Measurements from ENCODE around the gene POR.
A peak's percentile ranks its signal among the peaks of the same experiment; 100 is the strongest.
"Not testable (repeated sequence)": the region's sequence is repeated elsewhere in the genome, so short reads cannot be mapped to it uniquely, and the experiment has no call there.

The POR gene

DNA sequence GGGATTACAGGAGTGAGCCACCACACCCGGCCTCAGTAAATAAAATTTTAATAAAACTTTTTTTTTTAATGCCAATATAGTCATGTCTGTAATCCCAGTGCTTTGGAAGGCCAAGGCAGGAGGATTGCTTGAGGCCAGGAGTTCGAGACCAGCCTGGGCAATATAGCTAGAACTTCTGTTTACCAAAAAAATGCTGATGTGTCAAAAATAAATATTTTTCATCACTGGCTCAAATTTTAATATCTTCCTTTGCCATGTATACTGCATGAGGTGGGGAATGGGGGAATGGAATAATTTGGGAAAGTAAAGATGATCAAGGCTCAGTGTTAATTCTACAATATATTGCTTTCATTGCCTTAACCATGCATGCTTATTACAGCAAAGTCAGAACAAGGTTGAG, 46.8 kb upstream of the POR start:
- Histone ChIP-seq H3K27me3 (ENCODE audit: insufficient read depth, poor library complexity, severe bottlenecking) (no peaks in the 10 kb centered on the region), H3K36me3 (ENCODE audit: low read depth) (no peaks in the 10 kb centered on the region), H3K9me3 (ENCODE audit: severe bottlenecking) (no peaks in the 10 kb centered on the region), H3K4me1 (ENCODE audit: insufficient read depth, poor library complexity, severe bottlenecking) (no peaks in the 10 kb centered on the region), H3K4me3 (ENCODE audit: severe bottlenecking) (no peak overlapping the region), H3K27ac (ENCODE audit: poor library complexity, severe bottlenecking) (no peak overlapping the region)
- ATAC-seq (ENCODE audit: low read depth) (no peak), DNase-seq (ENCODE audit: low spot score) (no peak)
- TF ChIP-seq CTCF (IDR thresholded peaks at IDR 0.05; ENCODE audit: poor library complexity, severe bottlenecking), result no peak

DNA sequence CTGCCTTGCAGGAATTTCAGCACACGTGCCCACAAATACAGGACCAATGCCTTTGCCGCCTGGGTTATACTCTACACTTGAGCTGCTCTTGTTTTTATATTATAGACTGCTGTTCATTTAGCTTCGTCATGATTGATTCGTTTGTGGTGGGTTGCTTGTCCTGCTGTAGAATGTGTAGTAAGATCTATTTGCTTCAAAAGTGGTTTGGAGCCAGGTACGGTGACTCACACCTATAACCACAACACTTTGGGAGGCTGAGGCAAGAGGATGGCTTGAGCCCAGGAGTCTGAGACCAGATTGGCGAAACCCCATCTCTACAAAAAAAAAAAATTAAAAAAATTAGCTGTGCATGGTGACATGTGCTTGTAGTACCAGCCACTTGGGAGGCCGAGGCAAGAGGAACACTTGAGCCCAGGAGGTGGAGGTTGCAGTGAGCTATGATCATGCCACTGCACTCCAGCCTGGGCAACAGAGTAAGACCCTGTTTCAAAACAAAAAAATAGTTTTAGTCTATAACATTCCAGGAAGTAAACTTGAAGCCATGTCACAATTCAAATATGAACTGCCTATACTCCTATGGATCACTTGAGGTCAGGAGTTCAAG, 45.1 kb upstream of the POR start:
- H3K4me1 ChIP-seq (ENCODE audit: insufficient read depth, poor library complexity, severe bottlenecking), result no peaks in the 10 kb centered on the region
- peak; percentile 31; the same call in 2 of the 3 replicates for ATAC-seq (ENCODE audit: low read depth)
- no peak overlapping the region for H3K4me3 ChIP-seq (ENCODE audit: severe bottlenecking)

GRCh38 chr7:75870557-75871161, 44.3 kb upstream of the POR start:
- TF ChIP-seq CTCF (IDR thresholded peaks at IDR 0.05; ENCODE audit: poor library complexity, severe bottlenecking), result no peak
- Histone ChIP-seq H3K4me1 (ENCODE audit: insufficient read depth, poor library complexity, severe bottlenecking) (no peaks in the 10 kb centered on the region), H3K4me3 (ENCODE audit: severe bottlenecking) (no peak overlapping the region), H3K27me3 (ENCODE audit: insufficient read depth, poor library complexity, severe bottlenecking) (no peaks in the 10 kb centered on the region), H3K36me3 (ENCODE audit: low read depth) (no peaks in the 10 kb centered on the region), H3K27ac (ENCODE audit: poor library complexity, severe bottlenecking) (no peak overlapping the region), H3K9me3 (ENCODE audit: severe bottlenecking) (no peaks in the 10 kb centered on the region)
- no peak for DNase-seq (ENCODE audit: low spot score)
- no peak for ATAC-seq (ENCODE audit: low read depth)

More for the DNA sequence above, 45.1 kb upstream of the POR start:
- Histone ChIP-seq H3K27ac (ENCODE audit: poor library complexity, severe bottlenecking) (no peak overlapping the region), H3K27me3 (ENCODE audit: insufficient read depth, poor library complexity, severe bottlenecking) (no peaks in the 10 kb centered on the region), H3K9me3 (ENCODE audit: severe bottlenecking) (no peaks in the 10 kb centered on the region), H3K36me3 (ENCODE audit: low read depth) (no peaks in the 10 kb centered on the region)
- TF ChIP-seq CTCF (IDR thresholded peaks at IDR 0.05; ENCODE audit: poor library complexity, severe bottlenecking), result no peak
- DNase-seq (ENCODE audit: low spot score), result no peak

DNA sequence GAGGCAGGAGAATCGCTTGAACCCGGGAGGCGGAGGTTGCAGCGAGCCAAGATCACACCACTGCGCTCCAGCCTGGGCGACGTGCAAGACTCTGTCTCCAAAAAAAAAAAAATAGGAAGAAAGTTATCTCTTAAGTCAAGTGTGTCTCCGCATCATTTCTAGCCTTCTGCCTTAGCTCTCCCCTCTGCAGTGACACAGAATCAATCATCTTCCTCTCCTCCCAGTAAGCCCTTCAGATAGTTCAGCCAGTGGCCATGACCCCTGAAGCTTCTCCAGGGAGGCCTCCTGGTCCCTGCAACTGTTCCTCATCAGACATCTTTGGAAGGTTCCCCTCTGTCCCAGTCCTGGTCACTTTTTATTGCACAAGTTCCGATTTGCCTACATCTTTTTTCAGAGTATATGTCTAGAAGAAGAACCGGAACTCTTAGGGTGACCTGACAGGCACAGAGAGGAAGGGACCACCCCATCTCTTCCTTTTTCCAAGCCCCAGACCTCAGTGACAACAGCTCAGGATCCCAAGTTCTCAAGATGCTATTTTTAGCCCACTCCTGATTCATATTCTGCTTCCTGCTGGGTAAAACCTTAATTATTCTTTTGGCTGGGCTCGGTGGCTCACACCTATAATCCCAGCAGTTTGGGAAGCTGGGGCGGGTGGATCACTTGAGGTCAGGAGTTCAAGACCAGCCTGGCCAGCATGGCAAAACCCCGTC, 42.7 kb upstream of the POR start:
- Histone ChIP-seq H3K36me3 (ENCODE audit: low read depth) (no peaks in the 10 kb centered on the region), H3K27me3 (ENCODE audit: insufficient read depth, poor library complexity, severe bottlenecking) (no peaks in the 10 kb centered on the region), H3K4me1 (ENCODE audit: insufficient read depth, poor library complexity, severe bottlenecking) (peaks cover 4% of the 10 kb centered on the region), H3K27ac (ENCODE audit: poor library complexity, severe bottlenecking) (no peak overlapping the region), H3K9me3 (ENCODE audit: severe bottlenecking) (no peaks in the 10 kb centered on the region), H3K4me3 (ENCODE audit: severe bottlenecking) (no peak overlapping the region)
- TF ChIP-seq CTCF (IDR thresholded peaks at IDR 0.05; ENCODE audit: poor library complexity, severe bottlenecking), result no peak
- ATAC-seq (ENCODE audit: low read depth), result no peak
- DNase-seq (ENCODE audit: low spot score), result no peak

- not testable (repeated sequence) for ATAC-seq (ENCODE audit: low read depth); H3K36me3 ChIP-seq (ENCODE audit: low read depth); H3K27ac ChIP-seq (ENCODE audit: poor library complexity, severe bottlenecking); DNase-seq (ENCODE audit: low spot score); H3K27me3 ChIP-seq (ENCODE audit: insufficient read depth, poor library complexity, severe bottlenecking); H3K4me3 ChIP-seq (ENCODE audit: severe bottlenecking); H3K9me3 ChIP-seq (ENCODE audit: severe bottlenecking); H3K4me1 ChIP-seq (ENCODE audit: insufficient read depth, poor library complexity, severe bottlenecking)
These were observed 40.8 kb upstream of the POR start for GRCh38 chr7:75874180-75874579.

Data from RWPE2 (cell line).